Chondrocyte (in vitro differentiated cells): Measurements from ENCODE around the gene GPC6. TPM values are rescaled to one million over a fixed set of nuclear protein-coding genes. Genes with fewer than 3 reads are reported as not detected.

ENCODE experiments used
- DNase-seq: peaks from one replicate; pipeline ENCODE4 v3.0.0; 2021; ENCODE audit warnings: mixed read lengths, low spot score
- H3K27ac Mint-ChIP-seq: one replicate; pipeline ENCODE4 v1.8.0; 2021; ENCODE audit warnings: mild to moderate bottlenecking, moderate library complexity, mixed read lengths; ENCODE audit not compliant: unreplicated experiment
- H3K27me3 Mint-ChIP-seq: 2 replicates; pipeline ENCODE4 v1.8.0; 2021; ENCODE audit warnings: low read depth, mixed read lengths
- H3K36me3 Mint-ChIP-seq: 2 replicates; pipeline ENCODE4 v1.8.0; 2021; ENCODE audit warnings: low read depth, mixed read lengths
- H3K4me1 Mint-ChIP-seq: 2 replicates; pipeline ENCODE4 v1.8.0; 2021; ENCODE audit warnings: low read depth, mild to moderate bottlenecking, mixed read lengths
- H3K4me3 Mint-ChIP-seq: one replicate; pipeline ENCODE4 v1.8.0; 2021; ENCODE audit warnings: mild to moderate bottlenecking, moderate library complexity, mixed read lengths; ENCODE audit not compliant: unreplicated experiment
- H3K9me3 Mint-ChIP-seq: 2 replicates; pipeline ENCODE4 v1.8.0; 2021; ENCODE audit warnings: low read depth, mixed read lengths
- CTCF ChIP-seq: fragments of 200-600 bp; sonication (generic); IDR thresholded peaks from 2 replicates; pipeline ENCODE4 v1.5.0; 2021; ENCODE audit warnings: antibody characterized with exemption, mild to moderate bottlenecking, moderate library complexity
- total RNA-seq: library from RNA; stranded (reverse); gene quantifications from 3 replicates; pipeline ENCODE4 v1.2.1, GENCODE V29; 2021

GPC6 gene
- total RNA-seq, 1 donor from 2014 or later = 76.1 TPM

DNA sequence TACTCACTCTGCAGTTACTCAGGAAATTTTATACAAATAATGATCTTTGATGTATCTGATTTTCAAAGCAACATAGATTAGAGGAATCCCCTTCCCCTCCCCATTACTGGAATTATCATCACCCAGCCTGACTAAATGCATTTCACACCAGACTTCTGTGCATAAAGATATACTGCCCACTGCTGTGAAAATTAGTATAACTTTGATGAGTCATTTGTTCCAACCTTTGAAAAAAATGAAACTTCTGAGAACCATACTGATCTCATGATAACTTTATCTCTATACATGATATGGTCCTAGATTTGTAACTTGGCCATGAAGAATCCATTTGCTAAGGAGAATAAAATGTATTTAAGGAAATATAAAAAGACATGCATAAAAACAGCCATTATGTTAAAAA, 63.9 kb downstream of the GPC6 start:
- no peaks in the 10 kb centered on the region for H3K9me3 Mint-ChIP-seq
- no peaks in the 10 kb centered on the region for H3K27me3 Mint-ChIP-seq
- peaks cover 2% of the 10 kb centered on the region for H3K36me3 Mint-ChIP-seq
- H3K27ac Mint-ChIP-seq = no peak overlapping the region
- peak; percentile 32 for TF ChIP-seq CTCF
- H3K4me3 Mint-ChIP-seq = no peak overlapping the region
- peaks cover 20% of the 10 kb centered on the region for H3K4me1 Mint-ChIP-seq
- DNase-seq = no peak

- DNase-seq = no peak
- Mint-ChIP-seq H3K4me3 (no peak overlapping the region), H3K36me3 (peaks cover 2% of the 10 kb centered on the region), H3K4me1 (peaks cover 20% of the 10 kb centered on the region), H3K27ac (no peak overlapping the region), H3K27me3 (no peaks in the 10 kb centered on the region), H3K9me3 (no peaks in the 10 kb centered on the region)
- no peak for TF ChIP-seq CTCF
These were observed 65.8 kb downstream of the GPC6 start for GRCh38 chr13:93292366-93292765.

GRCh38 chr13:93293710-93294109, 67.1 kb downstream of the GPC6 start:
- Mint-ChIP-seq H3K9me3 (no peaks in the 10 kb centered on the region), H3K27me3 (no peaks in the 10 kb centered on the region), H3K4me3 (no peak overlapping the region), H3K36me3 (peaks cover 2% of the 10 kb centered on the region), H3K4me1 (peaks cover 22% of the 10 kb centered on the region), H3K27ac (no peak overlapping the region)
- no peak for TF ChIP-seq CTCF
- DNase-seq = no peak

GRCh38 chr13:93296584-93296983, 70.0 kb downstream of the GPC6 start:
- peaks cover 11% of the 10 kb centered on the region for H3K4me1 Mint-ChIP-seq
- DNase-seq = no peak
- peaks cover 4% of the 10 kb centered on the region for H3K9me3 Mint-ChIP-seq
- peaks cover 2% of the 10 kb centered on the region for H3K36me3 Mint-ChIP-seq
- no peak for TF ChIP-seq CTCF
- H3K4me3 Mint-ChIP-seq = no peak overlapping the region
- no peaks in the 10 kb centered on the region for H3K27me3 Mint-ChIP-seq
- H3K27ac Mint-ChIP-seq = no peak overlapping the region

- H3K4me1 Mint-ChIP-seq = peaks cover 15% of the 10 kb centered on the region
- no peak overlapping the region for H3K4me3 Mint-ChIP-seq
- no peak for DNase-seq
- peaks cover 2% of the 10 kb centered on the region for H3K36me3 Mint-ChIP-seq
- H3K27me3 Mint-ChIP-seq = no peaks in the 10 kb centered on the region
- peaks cover 4% of the 10 kb centered on the region for H3K9me3 Mint-ChIP-seq
- TF ChIP-seq CTCF = no peak
- H3K27ac Mint-ChIP-seq = no peak overlapping the region
These were observed 72.1 kb downstream of the GPC6 start for GRCh38 chr13:93298713-93299112.
